Measurements from ENCODE around the gene ZBED2. TPM values are rescaled to one million over a fixed set of nuclear protein-coding genes. Genes with fewer than 3 reads are reported as not detected.

ZBED2 gene
- total and polyA plus RNA-seq, 2 donors (not counting 3 experiments of a cell fraction or from before 2014, with no cell fraction given), result not detected

GRCh38 chr3:111610612-111611054, 15.5 kb upstream of the ZBED2 start:
- intact Hi-C loops (cut with micrococcal nuclease) (no loop called here), dilution Hi-C loops (cut with MboI; ENCODE audit: extremely low pct_ligation_motif_present, low sequenced_read_pairs) (no loop called here)
- ChIA-PET POLR2A (no interaction called here), CTCF (no interaction called here)
- BruUV-seq (replicated peaks), result no TSS peak
- no peaks in the 10 kb centered on the region for H3K4me1 ChIP-seq (ENCODE audit: control insufficient read depth, extremely low read depth, insufficient read depth, low read length)
- H3K9ac ChIP-seq (replicated peaks; ENCODE audit: extremely low read depth, insufficient read depth, low read length), result no peak overlapping the region
- no peak for TF ChIP-seq EZH2 (IDR thresholded peaks at IDR 0.05; ENCODE audit: borderline replicate concordance, low read depth, low read length, severe bottlenecking)
- TF ChIP-seq GATA2 (IDR thresholded peaks at IDR 0.05; ENCODE audit: insufficient read depth, insufficient read length, low read depth, low read length), result no peak
- no peak for TF ChIP-seq MYC (IDR thresholded peaks at IDR 0.05; ENCODE audit: low read depth, low read length)
- no peak for TF ChIP-seq JUN (IDR thresholded peaks at IDR 0.05; ENCODE audit: borderline replicate concordance, insufficient read depth, insufficient read length, low read depth)
- no peaks in the 10 kb centered on the region for H3K79me2 ChIP-seq (ENCODE audit: control insufficient read depth, insufficient read depth, low read length)
- H3K36me3 ChIP-seq (ENCODE audit: control insufficient read depth in 2 of 2, extremely low read depth in 1 of 2, insufficient read depth in 2 of 2, low read length in 2 of 2), result no peaks in the 10 kb centered on the region
- no peak overlapping the region for H2AFZ ChIP-seq (ENCODE audit: low read depth, low read length)
- H3K27me3 ChIP-seq (ENCODE audit: control insufficient read depth in 2 of 2, insufficient read depth in 2 of 2, low read length in 2 of 2), result peaks cover 2 to 7% of the 10 kb centered on the region in 2 experiments
- no peak for FAIRE-seq
- H3K4me3 ChIP-seq (replicated peaks in 1 of 3; ENCODE audit: insufficient read depth in 1 of 3, low read depth in 1 of 3, low read length in 3 of 3), result no peak overlapping the region
- no peaks in the 10 kb centered on the region for H3K9me3 ChIP-seq (replicated peaks; ENCODE audit: control insufficient read depth, insufficient read depth, low read length)
- no peak overlapping the region for H3K4me2 ChIP-seq (ENCODE audit: insufficient read depth, low read length)
- no peaks in the 10 kb centered on the region for H3K9me1 ChIP-seq (replicated peaks; ENCODE audit: control insufficient read depth, extremely low read depth, insufficient read depth, low read length)
- DNase-seq (ENCODE audit: low read depth, low spot score), result no peak
- H4K20me1 ChIP-seq (replicated peaks; ENCODE audit: control insufficient read depth, extremely low read depth, insufficient read depth, low read length), result no peaks in the 10 kb centered on the region
- H3K27ac ChIP-seq (ENCODE audit: insufficient read depth, low read depth, low read length), result no peak overlapping the region

GRCh38 chr3:111610189-111610588, 15.0 kb upstream of the ZBED2 start:
- FAIRE-seq, result no peak
- DNase-seq (ENCODE audit: low read depth, low spot score), result no peak
- no peaks in the 10 kb centered on the region for H4K20me1 ChIP-seq (replicated peaks; ENCODE audit: control insufficient read depth, extremely low read depth, insufficient read depth, low read length)
- no peak overlapping the region for H3K4me3 ChIP-seq (replicated peaks in 1 of 3; ENCODE audit: insufficient read depth in 1 of 3, low read depth in 1 of 3, low read length in 3 of 3)
- H3K4me2 ChIP-seq (ENCODE audit: insufficient read depth, low read length), result no peak overlapping the region
- intact Hi-C loops (cut with micrococcal nuclease), result no loop called here
- no TSS peak for BruUV-seq (replicated peaks)
- no peaks in the 10 kb centered on the region for H3K4me1 ChIP-seq (ENCODE audit: control insufficient read depth, extremely low read depth, insufficient read depth, low read length)
- no peak overlapping the region for H3K27ac ChIP-seq (ENCODE audit: insufficient read depth, low read depth, low read length)
- POLR2A ChIA-PET, result no interaction called here
- no peak overlapping the region for H3K9ac ChIP-seq (replicated peaks; ENCODE audit: extremely low read depth, insufficient read depth, low read length)
- TF ChIP-seq MYC (IDR thresholded peaks at IDR 0.05; ENCODE audit: low read depth, low read length) (no peak), POLR2A (IDR thresholded peaks at IDR 0.05; ENCODE audit: low read depth, low read length) (no peak), JUN (IDR thresholded peaks at IDR 0.05; ENCODE audit: borderline replicate concordance, insufficient read depth, insufficient read length, low read depth) (no peak), FOS (IDR thresholded peaks at IDR 0.05; ENCODE audit: borderline replicate concordance, insufficient read depth, low read length) (no peak), EZH2 (IDR thresholded peaks at IDR 0.05; ENCODE audit: borderline replicate concordance, low read depth, low read length, severe bottlenecking) (no peak), MAX (IDR thresholded peaks at IDR 0.05; ENCODE audit: insufficient read depth, insufficient read length) (no peak), GATA2 (IDR thresholded peaks at IDR 0.05; ENCODE audit: insufficient read depth, insufficient read length, low read depth, low read length) (no peak), POLR2AphosphoS5 (IDR thresholded peaks at IDR 0.05; ENCODE audit: insufficient read depth, low read depth, low read length) (no peak), CTCF (IDR thresholded peaks at IDR 0.05; ENCODE audit: extremely low read depth in 1 of 2, insufficient read depth in 1 of 2, low read depth in 1 of 2, low read length in 2 of 2) (no peak)
- H3K79me2 ChIP-seq (ENCODE audit: control insufficient read depth, insufficient read depth, low read length), result no peaks in the 10 kb centered on the region
- peaks cover 2 to 7% of the 10 kb centered on the region in 2 experiments for H3K27me3 ChIP-seq (ENCODE audit: control insufficient read depth in 2 of 2, insufficient read depth in 2 of 2, low read length in 2 of 2)
- no peaks in the 10 kb centered on the region for H3K36me3 ChIP-seq (ENCODE audit: control insufficient read depth in 2 of 2, extremely low read depth in 1 of 2, insufficient read depth in 2 of 2, low read length in 2 of 2)
- dilution Hi-C loops (cut with MboI; ENCODE audit: extremely low pct_ligation_motif_present, low sequenced_read_pairs), result no loop called here
- CTCF ChIA-PET, result no interaction called here
- H3K9me1 ChIP-seq (replicated peaks; ENCODE audit: control insufficient read depth, extremely low read depth, insufficient read depth, low read length), result no peaks in the 10 kb centered on the region
- no peaks in the 10 kb centered on the region for H3K9me3 ChIP-seq (replicated peaks; ENCODE audit: control insufficient read depth, insufficient read depth, low read length)
- no peak overlapping the region for H2AFZ ChIP-seq (ENCODE audit: low read depth, low read length)

Measured in endothelial cell of umbilical vein (primary cell).